GM18502 (cell line): ENCODE results near the gene STRA8.

Source experiments
- ATAC-seq: cut with Tn5 transposase; IDR thresholded peaks from one replicate; pipeline ENCODE4 v1.9.1; 2021; ENCODE audit warnings: mild to moderate bottlenecking; ENCODE audit not compliant: unreplicated experiment, poor library complexity

Gene STRA8

DNA sequence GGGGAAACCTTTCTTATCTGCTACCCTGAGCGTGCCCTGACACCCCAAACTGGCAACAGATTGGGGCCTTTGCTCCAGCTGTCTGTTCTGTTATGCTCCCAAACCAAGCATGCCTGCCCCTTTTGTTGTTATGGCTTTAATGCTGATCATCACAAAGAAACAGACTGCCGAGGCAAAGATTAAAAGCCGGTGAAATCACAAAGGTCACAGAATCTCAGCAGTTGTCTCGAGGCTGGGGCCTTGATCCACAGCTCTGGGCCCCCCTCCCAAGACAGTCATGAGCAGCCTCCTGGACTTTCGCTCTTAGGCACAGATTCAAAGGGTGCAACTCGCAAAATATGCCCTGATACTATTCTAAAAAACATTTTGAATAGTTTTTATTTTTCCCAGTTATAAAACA, 65.6 kb downstream of the STRA8 start:
- ATAC-seq = no peak

DNA sequence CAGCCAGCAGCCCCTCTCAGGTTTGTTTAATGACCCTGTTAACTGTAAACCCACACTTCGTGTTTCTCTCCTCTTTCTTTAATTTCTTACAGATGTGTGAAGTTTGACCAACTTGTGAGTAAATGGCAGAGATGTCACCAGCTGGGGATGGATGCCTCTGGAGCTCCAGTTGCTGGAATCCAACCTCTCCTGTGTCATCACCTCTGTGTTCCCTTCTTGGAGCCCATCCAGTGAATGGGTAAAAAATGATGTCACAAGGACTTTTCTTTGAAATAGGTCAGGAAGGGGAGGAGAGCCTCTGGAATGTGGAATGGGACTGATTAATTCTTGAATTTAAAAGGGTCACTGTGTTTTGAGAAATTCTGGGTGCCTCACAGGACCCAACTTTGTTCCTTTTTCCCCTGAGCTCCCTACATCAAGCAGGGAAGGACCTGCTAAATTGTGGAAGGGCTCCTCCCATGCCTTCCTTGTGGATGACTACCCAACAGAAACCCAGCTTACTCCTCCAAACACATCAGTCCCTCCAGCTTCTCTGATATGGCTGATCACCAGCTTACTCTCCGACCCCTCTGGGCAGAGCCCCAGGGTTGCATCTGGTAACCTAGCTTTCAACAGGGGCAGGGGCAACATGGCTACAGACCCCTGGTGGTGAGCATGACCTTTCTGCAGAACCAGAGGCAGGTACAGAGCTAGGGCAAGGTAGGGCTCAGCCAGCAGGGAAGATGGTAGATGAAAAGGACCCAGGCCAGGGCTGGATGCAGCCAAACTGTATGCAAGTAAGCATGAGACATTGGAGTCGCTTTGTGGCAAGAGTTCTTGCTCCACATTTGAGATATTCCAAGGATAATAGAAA, 67.5 kb downstream of the STRA8 start:
- no peak for ATAC-seq
